ENCODE data around the gene CTDP1. TPM values are rescaled to one million over a fixed set of nuclear protein-coding genes. Genes with fewer than 3 reads are reported as not detected.

Gene CTDP1
- total RNA-seq, 1 experiment from 2014 or later: 16.1 TPM

DNA sequence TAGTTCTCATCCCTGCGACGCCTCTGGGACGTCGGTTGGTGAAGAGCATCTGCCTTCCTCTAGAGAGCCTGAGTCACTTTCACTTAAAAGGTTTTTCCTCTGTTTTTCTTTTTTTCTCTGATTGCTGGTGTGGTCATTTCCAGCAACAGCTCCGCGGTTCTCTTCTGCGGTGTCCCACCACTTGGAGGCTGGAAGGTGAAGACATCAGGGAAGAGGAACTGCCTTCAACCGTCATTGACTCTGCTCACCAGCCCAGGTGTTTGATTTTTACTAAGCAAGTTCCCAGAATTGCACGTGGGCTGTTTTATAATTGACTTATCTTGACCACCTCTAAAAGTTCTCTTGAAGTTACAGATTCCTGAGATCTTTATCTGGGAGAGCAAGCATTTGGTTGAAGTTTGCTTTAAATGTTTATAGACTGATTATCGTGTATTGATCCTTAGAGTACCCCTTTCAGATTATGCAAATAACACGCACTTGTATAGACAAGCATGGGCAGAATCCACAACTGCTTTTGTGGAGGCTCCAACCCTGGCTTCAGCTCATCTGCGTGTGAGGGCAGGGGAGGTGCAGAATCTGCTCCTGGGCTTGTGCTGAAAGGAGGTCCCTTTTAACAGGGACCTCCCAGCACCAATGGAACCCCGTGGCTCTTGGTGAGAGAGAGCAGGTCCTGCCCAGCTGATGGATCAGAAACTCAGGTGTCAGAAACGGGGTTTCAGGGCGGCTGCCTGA lies 3.5 kb downstream of the CTDP1 start:
- TF ChIP-seq, protein P1, sequence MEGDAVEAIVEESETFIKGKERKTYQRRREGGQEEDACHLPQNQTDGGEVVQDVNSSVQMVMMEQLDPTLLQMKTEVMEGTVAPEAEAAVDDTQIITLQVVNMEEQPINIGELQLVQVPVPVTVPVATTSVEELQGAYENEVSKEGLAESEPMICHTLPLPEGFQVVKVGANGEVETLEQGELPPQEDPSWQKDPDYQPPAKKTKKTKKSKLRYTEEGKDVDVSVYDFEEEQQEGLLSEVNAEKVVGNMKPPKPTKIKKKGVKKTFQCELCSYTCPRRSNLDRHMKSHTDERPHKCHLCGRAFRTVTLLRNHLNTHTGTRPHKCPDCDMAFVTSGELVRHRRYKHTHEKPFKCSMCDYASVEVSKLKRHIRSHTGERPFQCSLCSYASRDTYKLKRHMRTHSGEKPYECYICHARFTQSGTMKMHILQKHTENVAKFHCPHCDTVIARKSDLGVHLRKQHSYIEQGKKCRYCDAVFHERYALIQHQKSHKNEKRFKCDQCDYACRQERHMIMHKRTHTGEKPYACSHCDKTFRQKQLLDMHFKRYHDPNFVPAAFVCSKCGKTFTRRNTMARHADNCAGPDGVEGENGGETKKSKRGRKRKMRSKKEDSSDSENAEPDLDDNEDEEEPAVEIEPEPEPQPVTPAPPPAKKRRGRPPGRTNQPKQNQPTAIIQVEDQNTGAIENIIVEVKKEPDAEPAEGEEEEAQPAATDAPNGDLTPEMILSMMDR (IDR thresholded peaks at IDR 0.05; ENCODE audit: insufficient read depth in 1 of 2, low read depth in 1 of 2, low read length in 1 of 2, severe bottlenecking in 1 of 2, unreplicated experiment in 1 of 2): no peak
- no peaks in the 10 kb centered on the region for H3K9me3 Mint-ChIP-seq (ENCODE audit: unreplicated experiment)
- H3K27me3 Mint-ChIP-seq (ENCODE audit: insufficient read depth, unreplicated experiment): no peaks in the 10 kb centered on the region
- DNase-seq: no peak
- no peaks in the 10 kb centered on the region for H3K9me3 ChIP-seq
- no peak overlapping the region for H3K4me3 ChIP-seq (ENCODE audit: low read depth, low read length)
- H3K4me1 Mint-ChIP-seq (ENCODE audit: low read depth, unreplicated experiment): no peaks in the 10 kb centered on the region
- H3K27ac Mint-ChIP-seq (ENCODE audit: unreplicated experiment): no peak overlapping the region
- H3K4me3 Mint-ChIP-seq (ENCODE audit: unreplicated experiment): no peak overlapping the region
- BruUV-seq (replicated peaks): no TSS peak
- intact Hi-C loops (cut with micrococcal nuclease; ENCODE audit: unreplicated experiment): no loop called here
- no peaks in the 10 kb centered on the region for H3K4me1 ChIP-seq
- H3K27me3 ChIP-seq (replicated peaks; ENCODE audit: control insufficient read depth, insufficient read depth, low read length): no peaks in the 10 kb centered on the region
- no peaks in the 10 kb centered on the region for H3K36me3 Mint-ChIP-seq (ENCODE audit: insufficient read depth, unreplicated experiment)
- ChIA-PET POLR2A (no interaction called here), CTCF (no interaction called here)
- no peaks in the 10 kb centered on the region for H3K36me3 ChIP-seq (ENCODE audit: control insufficient read depth, insufficient read depth, low read length)

DNA sequence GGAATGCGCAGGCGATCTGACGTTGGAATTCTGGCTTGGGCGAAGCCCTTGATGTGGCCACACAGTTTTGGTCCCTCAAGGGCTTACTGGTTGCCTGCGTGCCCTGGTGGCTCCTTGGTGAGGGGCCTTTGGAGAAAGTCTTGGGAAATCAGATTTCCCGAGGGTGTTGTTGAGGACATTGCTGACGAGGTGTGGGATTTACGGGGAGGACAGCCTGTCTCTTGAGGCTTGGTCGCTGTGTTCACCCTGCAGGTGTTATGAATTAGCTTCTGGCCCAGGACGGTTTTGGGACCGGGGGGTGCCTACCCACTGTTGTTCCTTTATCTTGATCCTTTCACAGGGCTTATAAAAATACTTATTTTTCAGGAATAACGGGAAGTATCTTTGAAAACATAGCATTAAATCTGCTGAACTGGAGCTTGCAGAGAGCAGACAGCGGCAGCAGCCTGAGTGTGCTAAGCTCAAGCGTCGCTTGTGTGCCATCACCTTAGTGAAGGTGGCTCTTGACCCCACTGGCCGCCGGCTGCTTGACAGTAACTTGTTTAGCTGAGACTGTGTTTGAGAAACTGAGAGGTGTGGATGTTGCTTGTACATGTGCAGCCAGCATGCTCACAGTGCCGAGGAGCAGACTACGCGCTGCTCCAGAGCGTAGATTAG lies 4.2 kb downstream of the CTDP1 start:
- H3K4me3 Mint-ChIP-seq (ENCODE audit: unreplicated experiment): no peak overlapping the region
- TF ChIP-seq, protein P1 (IDR thresholded peaks at IDR 0.05; ENCODE audit: insufficient read depth in 1 of 2, low read depth in 1 of 2, low read length in 1 of 2, severe bottlenecking in 1 of 2, unreplicated experiment in 1 of 2): no peak
- no peaks in the 10 kb centered on the region for H3K36me3 ChIP-seq (ENCODE audit: control insufficient read depth, insufficient read depth, low read length)
- H3K36me3 Mint-ChIP-seq (ENCODE audit: insufficient read depth, unreplicated experiment): no peaks in the 10 kb centered on the region
- no peaks in the 10 kb centered on the region for H3K27me3 Mint-ChIP-seq (ENCODE audit: insufficient read depth, unreplicated experiment)
- intact Hi-C loops (cut with micrococcal nuclease; ENCODE audit: unreplicated experiment): no loop called here
- no peaks in the 10 kb centered on the region for H3K4me1 Mint-ChIP-seq (ENCODE audit: low read depth, unreplicated experiment)
- POLR2A ChIA-PET: no interaction called here
- no peaks in the 10 kb centered on the region for H3K4me1 ChIP-seq
- CTCF ChIA-PET: no interaction called here
- H3K9me3 Mint-ChIP-seq (ENCODE audit: unreplicated experiment): no peaks in the 10 kb centered on the region
- H3K27me3 ChIP-seq (replicated peaks; ENCODE audit: control insufficient read depth, insufficient read depth, low read length): no peaks in the 10 kb centered on the region
- no peak overlapping the region for H3K27ac Mint-ChIP-seq (ENCODE audit: unreplicated experiment)
- no TSS peak for BruUV-seq (replicated peaks)
- no peak for DNase-seq
- H3K9me3 ChIP-seq: no peaks in the 10 kb centered on the region
- no peak overlapping the region for H3K4me3 ChIP-seq (ENCODE audit: low read depth, low read length)

- CTCF ChIA-PET: no interaction called here
- no peaks in the 10 kb centered on the region for H3K27me3 ChIP-seq (replicated peaks; ENCODE audit: control insufficient read depth, insufficient read depth, low read length)
- no peaks in the 10 kb centered on the region for H3K27me3 Mint-ChIP-seq (ENCODE audit: insufficient read depth, unreplicated experiment)
- TF ChIP-seq, protein P1 (IDR thresholded peaks at IDR 0.05; ENCODE audit: insufficient read depth in 1 of 2, low read depth in 1 of 2, low read length in 1 of 2, severe bottlenecking in 1 of 2, unreplicated experiment in 1 of 2): no peak
- H3K36me3 ChIP-seq (ENCODE audit: control insufficient read depth, insufficient read depth, low read length): no peaks in the 10 kb centered on the region
- H3K4me3 Mint-ChIP-seq (ENCODE audit: unreplicated experiment): no peak overlapping the region
- no TSS peak for BruUV-seq (replicated peaks)
- H3K4me3 ChIP-seq (ENCODE audit: low read depth, low read length): no peak overlapping the region
- no peaks in the 10 kb centered on the region for H3K36me3 Mint-ChIP-seq (ENCODE audit: insufficient read depth, unreplicated experiment)
- DNase-seq: no peak
- POLR2A ChIA-PET: no interaction called here
- no peaks in the 10 kb centered on the region for H3K9me3 ChIP-seq
- intact Hi-C loops (cut with micrococcal nuclease; ENCODE audit: unreplicated experiment): no loop called here
- no peaks in the 10 kb centered on the region for H3K9me3 Mint-ChIP-seq (ENCODE audit: unreplicated experiment)
- no peak overlapping the region for H3K27ac Mint-ChIP-seq (ENCODE audit: unreplicated experiment)
- no peaks in the 10 kb centered on the region for H3K4me1 ChIP-seq
- H3K4me1 Mint-ChIP-seq (ENCODE audit: low read depth, unreplicated experiment): no peaks in the 10 kb centered on the region
Measured at GRCh38 chr18:79684283-79684631, 4.7 kb downstream of the CTDP1 start.
